Gastroesophageal sphincter (tissue), 3 donors: ENCODE measurements around the gene CSF2.

Experiments used
- CTCF ChIP-seq, 4 experiments: fragments of 200-600 bp in 2 of 4; fragments of 450-650 bp in 2 of 4; sonication (generic) in 1 of 4; IDR thresholded peaks; one replicate each; pipeline ENCODE4 v1.5.1; 2017 to 2019; ENCODE audit warnings: antibody characterized with exemption in 4 of 4, mild to moderate bottlenecking in 2 of 4, moderate library complexity in 2 of 4
- EP300 ChIP-seq: sonication (generic); formaldehyde crosslinking; IDR thresholded peaks from one replicate; pipeline ENCODE4 v1.6.1; 2017; ENCODE audit warnings: antibody characterized with exemption, mild to moderate bottlenecking

- TF ChIP-seq CTCF (IDR thresholded peaks at IDR 0.05) (no peak), EP300 (no peak)
These were observed 22.7 kb upstream of the CSF2 start for GRCh38 chr5:132050661-132051552.
